ENCODE results near the gene ADAMTSL2. TPM values are rescaled to one million over a fixed set of nuclear protein-coding genes. Genes with fewer than 3 reads are reported as not detected.

The ADAMTSL2 gene
- polyA plus RNA-seq, 1 of the 3 experiments (the other 2 are of a cell fraction) = 0.21 TPM

GRCh38 chr9:133587051-133587450 is 52.5 kb downstream of the ADAMTSL2 start:
- no peaks in the 10 kb centered on the region for H3K9me3 ChIP-seq
- POLR2A ChIA-PET = interaction anchor here (1.0 to 5.1 kb wide), 7 partner anchors 48 to 72 kb away, joined by 3 to 94 read pairs (median 4); partner anchors contain the start of genes ADAMTSL2 and DBH
- no peaks in the 10 kb centered on the region for H3F3A ChIP-seq (replicated peaks; ENCODE audit: insufficient read depth)
- no peak overlapping the region for H3K4me2 ChIP-seq
- H3K79me2 ChIP-seq (ENCODE audit: insufficient read depth) = no peaks in the 10 kb centered on the region
- H3K27ac ChIP-seq (ENCODE audit: low read depth in 2 of 2, low read length in 1 of 2) = peak overlapping the region in 1 of 2 experiments; percentile 100; a peak in 2 of 4 replicates
- CTCF ChIA-PET = interaction anchor here (1.0 to 9.1 kb wide), 4 partner anchors 10 to 55 kb away, joined by 3 to 102 read pairs (median 28); partner anchors contain the start of genes ADAMTSL2 and FAM163B
- WGBS (ENCODE audit: low lambda C conversion rate) = 70% methylated on average over 8 of the region's 8 CpGs
- no peaks in the 10 kb centered on the region for H4K20me1 ChIP-seq (ENCODE audit: insufficient read depth)
- H3K4me1 ChIP-seq (ENCODE audit: control insufficient read depth in 1 of 2, insufficient read depth in 2 of 2, low read depth in 1 of 2, low read length in 1 of 2) = peaks cover 0 to 74% of the 10 kb centered on the region in 2 experiments; a peak in 3 of 4 replicates
- H3K27me3 ChIP-seq (ENCODE audit: insufficient read depth) = peaks cover 19% of the 10 kb centered on the region
- DNase-seq = no peak
- no peak overlapping the region for H3K9ac ChIP-seq
- H2AFZ ChIP-seq (ENCODE audit: low read depth) = no peak overlapping the region
- no peak overlapping the region for H3K4me3 ChIP-seq (ENCODE audit: low read depth in 2 of 2, low read length in 1 of 2)
- TF ChIP-seq CTCF (IDR thresholded peaks at IDR 0.05) = no peak
- TF ChIP-seq ZBTB33 (IDR thresholded peaks at IDR 0.05; ENCODE audit: borderline replicate concordance, low read depth) = no peak
- TF ChIP-seq RCOR1 (IDR thresholded peaks at IDR 0.05; ENCODE audit: low read length) = no peak
- no peak for TF ChIP-seq JUND (IDR thresholded peaks at IDR 0.05)
- no peak for TF ChIP-seq USF2 (IDR thresholded peaks at IDR 0.05; ENCODE audit: borderline replicate concordance, low read depth, low read length)
- TF ChIP-seq RAD21 (IDR thresholded peaks at IDR 0.05; ENCODE audit: low read length) = no peak
- TF ChIP-seq GABPA (IDR thresholded peaks at IDR 0.05; ENCODE audit: low read depth) = no peak
- TF ChIP-seq TCF12 (IDR thresholded peaks at IDR 0.05) = no peak
- TF ChIP-seq MAX (IDR thresholded peaks at IDR 0.05; ENCODE audit: low read depth) = no peak
- no peak for TF ChIP-seq FOXJ3 (CRISPR knock-in tag; IDR thresholded peaks at IDR 0.05)
- TF ChIP-seq USF1 (IDR thresholded peaks at IDR 0.05; ENCODE audit: borderline replicate concordance, low read depth) = no peak
- no peak for TF ChIP-seq POLR2AphosphoS5 (IDR thresholded peaks at IDR 0.05; ENCODE audit: low read depth, low read length)
- TF ChIP-seq SMC3 (IDR thresholded peaks at IDR 0.05; ENCODE audit: low read depth, low read length) = no peak
- TF ChIP-seq TEAD4 (IDR thresholded peaks at IDR 0.05; ENCODE audit: borderline replicate concordance, insufficient read depth) = no peak
- no peak for TF ChIP-seq NFIC (IDR thresholded peaks at IDR 0.05; ENCODE audit: borderline replicate concordance)
- no peak for TF ChIP-seq TAF1 (IDR thresholded peaks at IDR 0.05; ENCODE audit: borderline replicate concordance, low read depth, low read length)
- no peak for TF ChIP-seq FOXM1 (IDR thresholded peaks at IDR 0.05; ENCODE audit: low read depth)
- TF ChIP-seq PBX3 (IDR thresholded peaks at IDR 0.05) = no peak
- no peaks in the 10 kb centered on the region for H3K9me2 ChIP-seq
- no peaks in the 10 kb centered on the region for H3K36me3 ChIP-seq (replicated peaks in 1 of 2; ENCODE audit: control insufficient read depth in 1 of 2, insufficient read depth in 2 of 2, low read length in 1 of 2)

Measured in SK-N-SH (cell line).